CD4-positive, alpha-beta T cell treated with Interleukin-12 subunit alpha and Interleukin-12 subunit beta, for 1 hour (primary cell): ENCODE measurements around the gene C16orf78.

ENCODE experiments used
- DNase-seq: peaks from one replicate; pipeline ENCODE4 v3.0.0-alpha.2; 2020

Gene C16orf78

DNA sequence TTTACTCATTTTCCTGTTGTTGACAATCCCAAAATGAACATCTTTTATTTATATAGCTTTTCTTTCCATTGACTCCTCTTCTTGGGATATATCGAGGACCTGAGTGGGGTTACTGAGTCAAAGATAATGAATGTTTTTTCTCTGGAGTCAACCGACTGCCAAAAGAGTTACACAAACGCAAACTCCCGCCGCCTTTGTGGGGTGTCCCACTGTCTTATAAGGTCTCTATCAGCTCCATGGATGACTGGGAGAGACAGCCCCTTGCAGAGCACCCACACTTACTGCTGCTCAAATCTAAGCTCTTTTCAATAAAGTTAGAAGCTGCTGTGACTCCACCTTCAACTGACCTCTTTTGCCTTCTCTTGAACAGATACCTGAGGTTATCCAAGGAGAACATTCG lies 25.2 kb downstream of the C16orf78 start:
- DNase-seq, result no peak

GRCh38 chr16:49399594-49400364 lies 26.2 kb downstream of the C16orf78 start:
- no peak for DNase-seq

DNA sequence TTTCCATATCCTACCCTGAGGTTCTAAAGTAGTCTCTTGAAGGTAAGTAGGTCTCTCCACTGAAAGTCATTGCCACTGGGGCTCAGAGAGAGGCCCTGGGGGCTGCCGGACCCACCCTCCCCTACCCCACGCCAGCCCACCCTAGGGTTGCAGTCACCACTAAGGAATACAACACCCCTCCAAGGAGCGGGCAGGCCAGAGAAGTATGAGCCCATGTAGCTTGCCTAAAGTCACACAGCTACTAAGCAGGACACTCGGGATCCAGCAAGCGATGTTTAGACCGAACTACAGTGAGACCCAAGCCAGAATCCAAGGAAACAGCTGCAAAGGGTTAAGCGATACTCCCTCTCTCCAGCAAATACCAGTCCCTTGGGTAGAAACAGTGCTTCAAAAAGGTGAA lies 27.0 kb downstream of the C16orf78 start:
- DNase-seq, result no peak

DNA sequence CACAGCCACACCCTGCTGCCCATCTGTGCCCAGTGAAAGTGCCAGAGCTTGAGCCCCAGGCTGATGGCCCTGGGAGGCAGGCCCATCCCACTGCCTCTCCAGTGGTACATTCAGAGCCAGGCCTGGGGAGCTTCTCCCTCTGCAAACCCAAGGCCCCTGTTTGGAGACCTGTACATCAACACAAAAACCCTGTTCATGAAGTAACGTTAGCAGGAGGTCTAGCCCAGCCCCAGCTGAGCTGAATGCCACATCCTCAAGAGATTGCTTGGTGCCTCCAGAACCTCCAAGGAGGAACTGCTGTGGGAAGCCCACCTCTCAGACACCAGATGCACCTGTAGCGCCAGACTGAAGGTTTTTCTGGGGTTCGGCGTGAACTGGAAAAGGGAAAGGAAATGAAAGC lies 31.5 kb downstream of the C16orf78 start:
- no peak for DNase-seq

- no peak for DNase-seq
Observed at GRCh38 chr16:49405530-49405929, 31.9 kb downstream of the C16orf78 start.

- DNase-seq, result peak; percentile 53
Observed at GRCh38 chr16:49407873-49408550, 34.4 kb downstream of the C16orf78 start.

- DNase-seq, result no peak
Observed at GRCh38 chr16:49409121-49409520, 35.5 kb downstream of the C16orf78 start.

DNA sequence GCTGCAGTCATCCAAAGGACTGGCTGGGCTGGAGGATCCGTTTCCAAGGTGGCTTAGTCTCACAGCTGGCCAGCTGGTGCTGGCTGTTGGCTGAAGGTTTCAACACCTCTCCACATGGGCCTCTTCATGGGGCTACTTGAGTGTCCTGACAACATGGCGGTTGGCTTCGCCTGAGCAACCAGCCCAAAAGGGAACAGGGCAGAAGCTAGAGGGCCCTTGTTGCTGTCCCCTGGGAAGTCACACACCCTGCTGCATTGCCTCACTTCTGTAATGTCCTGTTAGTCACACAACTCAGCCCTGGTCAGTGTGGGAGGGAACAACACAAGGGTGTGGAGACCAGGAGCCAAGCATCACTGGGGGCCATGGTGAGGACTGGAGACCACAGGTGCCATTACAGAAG lies 36.6 kb downstream of the C16orf78 start:
- no peak for DNase-seq

DNA sequence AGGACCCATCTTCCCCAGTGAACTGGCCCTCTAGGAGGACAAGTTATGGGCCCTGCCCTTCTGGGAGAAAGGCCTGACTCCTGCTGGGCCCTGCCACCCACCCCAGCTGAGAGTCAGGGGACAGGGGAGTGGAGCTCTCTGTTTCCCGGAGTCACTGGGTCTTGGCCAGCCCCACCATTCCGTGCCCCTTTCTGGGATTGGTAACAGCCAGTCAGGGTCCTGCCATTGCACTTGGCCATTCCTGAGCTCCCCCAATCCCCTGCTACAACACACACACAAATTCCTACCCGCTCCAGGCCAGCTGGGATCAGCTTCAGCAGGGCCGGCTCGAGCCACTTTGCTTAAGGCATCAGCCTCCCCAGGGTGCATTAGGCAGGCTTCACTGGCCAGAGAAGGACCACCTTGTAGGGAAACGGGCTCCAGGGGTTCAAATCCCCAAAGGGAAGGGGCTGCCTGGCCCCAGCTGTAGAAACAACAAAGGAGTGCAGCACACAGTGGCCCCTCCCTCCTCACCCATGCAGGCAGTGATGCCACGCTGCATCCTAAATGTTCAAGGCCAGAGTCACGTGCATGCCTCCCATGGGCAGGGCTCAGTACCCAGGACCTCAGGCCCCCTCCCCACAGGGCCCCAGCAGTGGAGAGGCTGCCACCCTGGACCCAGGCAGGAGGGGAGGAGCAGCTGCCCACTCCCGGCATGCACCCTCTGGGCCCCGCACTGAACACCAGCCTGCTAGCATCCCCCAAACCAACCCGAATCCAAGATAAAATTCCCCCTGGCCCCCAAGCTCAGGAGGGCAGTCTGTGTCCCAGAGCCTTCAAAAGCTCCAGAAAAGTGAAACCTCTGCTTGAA lies 37.7 kb downstream of the C16orf78 start:
- no peak for DNase-seq

- no peak for DNase-seq
Observed at GRCh38 chr16:49414671-49415070, 41.1 kb downstream of the C16orf78 start.

DNA sequence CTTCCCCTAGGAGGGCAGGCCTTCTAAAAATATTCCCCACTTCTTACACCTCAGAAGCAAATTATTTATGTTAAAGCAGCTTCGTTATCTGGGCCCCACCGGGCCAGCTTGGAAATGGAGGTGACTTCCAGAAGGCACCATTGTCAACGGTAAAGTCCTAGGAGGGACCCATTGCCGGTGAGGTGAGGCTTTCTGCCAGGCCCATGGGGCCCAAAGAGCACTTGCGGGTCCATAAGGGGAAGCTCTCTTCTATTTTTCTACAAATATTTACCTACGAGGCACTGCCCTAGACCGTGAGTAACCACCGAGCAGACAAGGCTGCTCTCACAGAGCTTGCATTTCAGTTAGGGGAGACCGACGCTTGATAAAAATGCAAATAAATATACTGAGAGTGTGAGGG lies 41.5 kb downstream of the C16orf78 start:
- no peak for DNase-seq

DNA sequence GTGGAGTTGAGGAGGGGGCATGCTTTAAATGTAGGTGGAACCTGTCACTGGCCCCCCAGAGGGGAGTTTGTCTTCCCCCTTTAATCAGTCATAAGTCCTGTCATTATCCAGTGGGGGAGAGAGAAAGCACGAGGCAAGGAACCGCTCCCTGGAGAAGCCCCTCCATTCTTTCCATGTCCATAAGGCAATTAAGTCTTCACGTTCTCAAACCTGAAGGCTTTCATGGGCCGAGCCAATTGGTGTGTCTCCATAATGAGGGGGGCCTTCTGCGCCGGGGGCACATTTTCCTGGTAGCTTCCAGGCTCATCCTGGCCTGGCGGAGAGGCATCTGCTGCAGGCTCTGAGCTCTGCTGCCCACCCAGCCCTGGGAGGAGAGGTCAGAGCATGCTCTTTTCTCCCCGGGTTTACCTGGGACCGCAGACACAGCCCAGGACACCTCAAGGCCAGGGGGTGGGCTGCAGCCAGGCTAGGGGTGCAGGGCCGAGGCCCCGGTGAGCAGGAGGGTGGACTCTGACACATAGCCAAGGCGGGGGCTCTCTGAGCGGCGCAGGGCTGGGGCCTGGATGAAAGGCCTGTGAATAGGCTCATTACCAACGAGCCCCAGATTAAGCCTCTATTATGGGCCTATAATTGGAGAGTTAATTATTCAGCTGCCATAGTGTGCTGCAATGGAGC lies 42.5 kb downstream of the C16orf78 start:
- DNase-seq, result no peak

- DNase-seq, result no peak
Observed at GRCh38 chr16:49417354-49417753, 43.8 kb downstream of the C16orf78 start.

DNA sequence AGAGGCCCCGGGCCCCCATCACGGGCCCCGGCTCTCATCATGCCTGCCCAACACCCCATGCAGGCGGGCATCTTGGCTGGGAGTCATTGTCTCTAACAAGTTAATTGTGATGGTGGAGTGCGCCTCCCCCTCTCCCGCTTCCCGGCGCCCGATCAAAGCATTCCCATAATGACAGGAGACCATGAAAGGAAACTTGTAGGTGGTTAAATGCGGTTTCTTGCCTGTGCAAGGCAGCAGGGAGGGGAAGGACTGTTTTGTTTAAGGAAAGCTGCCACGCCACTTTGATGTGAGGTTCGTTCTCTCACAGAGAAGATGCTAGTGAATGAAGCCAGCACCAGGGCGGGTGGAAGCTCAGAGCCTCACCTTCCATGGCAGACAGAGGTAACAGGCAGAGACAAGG lies 45.4 kb downstream of the C16orf78 start:
- DNase-seq, result no peak

DNA sequence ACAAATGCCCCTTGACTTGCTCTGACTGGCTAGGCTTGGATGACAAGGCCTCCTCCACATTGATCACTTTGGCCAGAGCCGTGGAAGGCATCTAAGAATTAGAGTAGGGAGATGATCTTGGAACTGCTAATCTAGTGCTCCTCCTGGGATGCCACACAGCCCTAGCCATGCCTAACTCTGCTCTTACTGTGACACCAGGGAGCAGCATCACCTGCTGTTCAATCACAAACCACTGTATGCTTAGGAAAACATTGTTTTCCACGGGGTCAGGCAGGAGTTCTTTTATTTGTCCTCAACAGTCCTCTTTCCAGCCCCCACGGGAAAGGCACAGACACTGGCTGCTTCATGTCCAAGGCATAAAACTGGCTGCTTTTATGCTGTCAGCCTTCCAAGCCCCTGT lies 46.3 kb downstream of the C16orf78 start:
- no peak for DNase-seq

DNA sequence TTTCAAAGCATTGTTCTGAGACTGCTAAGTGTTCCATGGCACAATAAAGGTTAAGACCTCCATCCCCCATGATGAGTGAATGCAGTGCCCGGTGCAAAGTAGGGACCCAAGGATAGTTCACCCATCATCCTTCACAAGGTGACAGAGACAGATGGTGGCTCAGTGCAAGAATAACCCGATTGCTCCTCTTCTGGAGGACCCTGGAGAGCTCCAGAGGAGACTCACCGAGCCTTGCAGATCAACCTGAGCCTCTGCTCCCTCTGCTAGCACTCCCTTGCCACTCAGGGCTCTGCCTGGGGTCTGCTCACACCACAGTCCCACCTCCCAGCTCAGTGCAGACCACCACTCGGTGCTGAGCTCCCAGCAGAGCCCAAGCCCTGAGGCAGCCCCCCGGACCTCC lies 49.3 kb downstream of the C16orf78 start:
- DNase-seq, result no peak

- DNase-seq, result no peak
Observed at GRCh38 chr16:49424961-49425360, 51.4 kb downstream of the C16orf78 start.

- no peak for DNase-seq
Observed at GRCh38 chr16:49427771-49428170, 54.2 kb downstream of the C16orf78 start.

GRCh38 chr16:49428808-49429207 lies 55.2 kb downstream of the C16orf78 start:
- DNase-seq, result no peak

DNA sequence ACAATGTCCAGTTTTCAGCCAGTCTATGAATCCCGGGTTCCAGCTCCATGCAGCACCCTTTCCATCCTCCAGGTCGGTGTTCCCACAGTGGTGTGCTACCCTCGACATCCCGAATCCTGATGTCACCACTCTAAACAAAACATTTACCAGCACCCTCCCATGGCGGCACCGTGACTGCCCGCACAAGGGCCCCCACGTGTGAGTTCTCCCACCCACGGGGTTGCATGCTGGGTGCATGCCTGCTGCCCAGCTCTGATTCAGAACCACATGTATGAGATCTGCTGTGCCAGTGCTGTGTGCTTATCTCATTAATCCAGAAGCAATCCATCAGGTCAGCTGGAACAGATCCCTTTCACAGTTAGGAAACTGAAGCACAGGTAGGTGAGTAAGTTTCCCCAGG lies 57.4 kb downstream of the C16orf78 start:
- no peak for DNase-seq

- DNase-seq, result no peak
Observed at GRCh38 chr16:49431591-49432290, 58.1 kb downstream of the C16orf78 start.

DNA sequence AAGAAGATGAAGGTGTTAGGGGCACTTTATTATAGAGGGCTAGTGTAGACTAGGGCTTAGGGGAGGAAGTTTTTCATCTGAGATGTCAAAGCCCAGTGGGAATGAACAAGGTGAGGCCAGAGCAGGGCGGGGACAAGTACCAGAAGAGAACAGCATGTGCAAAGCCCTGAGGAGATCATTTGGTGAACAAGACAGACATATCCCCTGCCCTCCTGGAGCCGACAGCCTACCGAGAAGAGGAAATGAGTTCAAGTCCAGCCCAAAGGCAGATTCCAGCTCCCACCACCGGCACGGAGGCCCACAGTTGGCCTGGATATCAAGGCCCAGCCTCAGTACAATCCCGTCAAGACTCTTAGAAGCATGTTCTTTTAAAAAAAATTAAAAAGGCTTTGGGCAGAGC lies 61.1 kb downstream of the C16orf78 start:
- DNase-seq, result no peak

- no peak for DNase-seq
Observed at GRCh38 chr16:49436181-49436580, 62.6 kb downstream of the C16orf78 start.
